ENCODE results near the gene ITGB7. TPM values are rescaled to one million over a fixed set of nuclear protein-coding genes. Genes with fewer than 3 reads are reported as not detected.

ITGB7 gene
- total and polyA plus RNA-seq, 2 of the 4 experiments (the other 2 are of a cell fraction), result 0.18 to 0.44 TPM

DNA sequence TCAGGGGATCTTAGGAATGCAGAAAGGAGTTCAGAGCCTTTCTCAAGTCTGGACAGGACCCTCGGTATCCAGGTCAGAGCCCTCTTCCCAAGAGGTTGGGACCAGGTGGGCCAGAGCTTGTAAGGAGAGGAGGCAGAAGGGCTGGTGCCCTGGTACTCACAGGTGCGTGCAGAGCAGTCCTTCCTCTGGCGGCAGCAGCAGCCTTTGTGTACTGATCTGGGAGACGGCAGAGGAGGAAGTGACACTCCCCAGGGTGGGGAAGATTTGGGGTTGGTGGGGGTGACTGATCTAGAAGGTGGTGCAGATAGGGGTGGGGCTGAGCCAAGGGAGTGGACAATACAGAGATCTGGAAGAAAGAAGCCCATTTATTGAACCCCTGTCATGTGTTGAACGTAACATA is at the start of gene ITGB7 (continued):
- no peak for TF ChIP-seq FOS (IDR thresholded peaks at IDR 0.05; ENCODE audit: low read depth, low read length)

DNA sequence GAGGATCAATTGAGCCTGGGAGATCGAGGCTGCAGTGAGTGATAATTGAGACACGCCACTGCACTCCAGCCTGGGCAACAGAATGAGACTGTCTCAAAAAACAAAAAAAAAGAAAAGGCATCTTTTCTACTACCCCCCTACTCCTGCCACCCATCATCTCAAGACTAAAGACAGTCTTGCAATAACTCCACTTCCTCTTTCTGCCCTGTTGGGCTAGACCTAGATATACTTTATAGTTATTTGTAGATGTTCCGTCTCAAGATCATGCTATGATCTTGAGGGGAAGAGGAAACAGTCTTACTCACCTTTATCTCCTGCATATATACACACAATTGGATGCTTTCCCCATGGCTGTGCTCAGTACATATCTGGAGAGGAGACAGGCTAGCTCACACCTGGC is 48.9 kb upstream of the ITGB7 start:
- Histone ChIP-seq H3K14ac (replicated peaks; ENCODE audit: low read depth, low read length) (no peak overlapping the region), H3K18ac (ENCODE audit: low read depth, low read length) (no peak overlapping the region), H3K4ac (ENCODE audit: low read depth, low read length) (no peak overlapping the region), H3K9me1 (ENCODE audit: insufficient read depth, low read length) (peaks cover 18% of the 10 kb centered on the region), H3K27ac (ENCODE audit: insufficient read depth, low read length) (no peak overlapping the region), H3K9me3 (ENCODE audit: control insufficient read depth, insufficient read depth, low read length) (no peaks in the 10 kb centered on the region), H2BK20ac (ENCODE audit: low read depth, low read length) (no peak overlapping the region), H4K8ac (ENCODE audit: low read depth in 2 of 2, low read length in 2 of 2) (no peak overlapping the region), H4K91ac (ENCODE audit: insufficient read depth, low read depth, low read length) (no peak overlapping the region), H3K79me1 (ENCODE audit: low read depth in 1 of 2, low read length in 2 of 2) (peaks cover 27 to 39% of the 10 kb centered on the region in 2 experiments), H2AK9ac (replicated peaks; ENCODE audit: low read depth, low read length, poor library complexity) (no peak overlapping the region), H4K5ac (ENCODE audit: low read depth, low read length) (no peak overlapping the region), H2BK120ac (ENCODE audit: low read depth, low read length) (no peak overlapping the region), H3K4me3 (ENCODE audit: insufficient read depth, low read depth, low read length) (no peak overlapping the region), H2BK15ac (ENCODE audit: low read depth, low read length) (no peak overlapping the region), H3K4me1 (ENCODE audit: control insufficient read depth, insufficient read depth, low read length) (peaks cover 9% of the 10 kb centered on the region), H3K36me3 (ENCODE audit: control insufficient read depth, insufficient read depth, low read length) (peaks cover 16% of the 10 kb centered on the region), H4K20me1 (ENCODE audit: insufficient read depth, low read length) (no peaks in the 10 kb centered on the region; the same call in 1 of the 2 replicates), H2AK5ac (ENCODE audit: low read depth, low read length) (no peak overlapping the region), H3K56ac (ENCODE audit: extremely low read depth, insufficient read depth, low read length) (no peak overlapping the region), H3K23ac (ENCODE audit: low read depth, low read length) (no peak overlapping the region), H3K27me3 (ENCODE audit: control insufficient read depth, insufficient read depth, low read length) (no peaks in the 10 kb centered on the region), H2BK5ac (ENCODE audit: low read depth, low read length, poor library complexity, severe bottlenecking) (no peak overlapping the region), H3K4me2 (ENCODE audit: low read depth, low read length) (no peak overlapping the region), H2AFZ (replicated peaks; ENCODE audit: low read length, poor library complexity) (no peak overlapping the region), H3K9ac (ENCODE audit: low read depth, low read length) (no peak overlapping the region)
- WGBS, 2 experiments (ENCODE audit: extremely low coverage in 2 of 2, insufficient read length in 1 of 2), result no CpG with 5 or more reads among the region's 3 CpGs
- in situ Hi-C loops (cut with MboI; ENCODE audit: low sequenced_read_pairs), result no loop called here
- DNase-seq (no peak), ATAC-seq (ENCODE audit: low read depth) (no peak)
- BruUV-seq (replicated peaks), result no TSS peak
- intact Hi-C loops (cut with micrococcal nuclease), result no loop called here
- dilution Hi-C loops (cut with HindIII; ENCODE audit: low sequenced_read_pairs, unreplicated experiment), result no loop called here
- no peak for TF ChIP-seq CTCF (conservative IDR thresholded peaks at IDR 0.05; ENCODE audit: low read depth, low read length)
- ChIA-PET CTCF (no interaction called here), POLR2A (ENCODE audit: unreplicated experiment) (no interaction called here)
